HG02885 (cell line): Measurements from ENCODE around the gene SLC22A3.

ENCODE experiments used
- ATAC-seq: cut with Tn5 transposase; IDR thresholded peaks from one replicate; pipeline ENCODE4 v1.9.1; 2021; ENCODE audit warnings: mild to moderate bottlenecking; ENCODE audit not compliant: unreplicated experiment, poor library complexity

Gene SLC22A3

GRCh38 chr6:160333841-160334240 lies 14.3 kb upstream of the SLC22A3 start:
- ATAC-seq, result no peak

GRCh38 chr6:160336200-160336599 lies 12.0 kb upstream of the SLC22A3 start:
- no peak for ATAC-seq

- ATAC-seq, result no peak
Measured at GRCh38 chr6:160337301-160337700, 10.9 kb upstream of the SLC22A3 start.

DNA sequence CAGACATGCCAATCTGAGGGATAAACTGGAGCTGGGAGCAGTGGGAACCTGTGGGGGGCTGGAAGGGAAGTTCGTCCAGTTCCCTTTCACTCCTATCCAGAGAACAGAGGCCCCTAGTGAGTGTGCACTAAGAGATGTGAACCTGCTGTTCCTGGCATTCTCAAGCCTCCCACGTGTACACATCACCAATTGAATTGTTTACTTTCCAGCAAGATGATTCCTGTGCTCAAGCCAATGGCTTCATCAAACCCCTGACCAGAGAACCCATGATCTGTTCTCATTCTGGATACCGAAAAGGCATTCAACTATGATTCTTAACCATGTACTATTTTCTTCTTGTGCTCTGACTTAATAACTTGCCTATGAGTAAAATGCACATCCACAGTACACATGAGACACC lies 10.2 kb upstream of the SLC22A3 start:
- ATAC-seq, result no peak

- ATAC-seq, result no peak
Measured at GRCh38 chr6:160343144-160343543, 5.0 kb upstream of the SLC22A3 start.

DNA sequence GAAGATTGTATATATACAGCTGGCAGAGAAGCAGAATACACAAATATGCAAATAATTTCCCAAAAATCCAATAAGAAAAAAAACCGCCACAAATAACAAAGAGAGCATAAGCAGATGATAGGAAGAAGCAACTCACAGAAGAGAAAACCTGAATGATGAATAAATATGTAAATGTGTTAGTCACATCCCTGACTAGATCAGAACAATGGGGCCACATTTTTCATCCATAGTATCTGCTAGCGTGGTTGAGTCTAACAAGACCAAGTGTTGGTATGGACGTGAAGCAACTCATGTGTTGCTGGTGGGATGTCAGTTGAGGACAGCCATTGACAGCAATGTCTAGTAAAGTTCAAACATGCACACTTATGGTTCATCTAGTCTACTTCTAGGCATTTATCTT lies 3.9 kb upstream of the SLC22A3 start:
- no peak for ATAC-seq

GRCh38 chr6:160347259-160348222 lies 637 bp upstream of the SLC22A3 start:
- ATAC-seq, result no peak

- ATAC-seq, result no peak
Measured at GRCh38 chr6:160349020-160349441, 853 bp downstream of the SLC22A3 start.

DNA sequence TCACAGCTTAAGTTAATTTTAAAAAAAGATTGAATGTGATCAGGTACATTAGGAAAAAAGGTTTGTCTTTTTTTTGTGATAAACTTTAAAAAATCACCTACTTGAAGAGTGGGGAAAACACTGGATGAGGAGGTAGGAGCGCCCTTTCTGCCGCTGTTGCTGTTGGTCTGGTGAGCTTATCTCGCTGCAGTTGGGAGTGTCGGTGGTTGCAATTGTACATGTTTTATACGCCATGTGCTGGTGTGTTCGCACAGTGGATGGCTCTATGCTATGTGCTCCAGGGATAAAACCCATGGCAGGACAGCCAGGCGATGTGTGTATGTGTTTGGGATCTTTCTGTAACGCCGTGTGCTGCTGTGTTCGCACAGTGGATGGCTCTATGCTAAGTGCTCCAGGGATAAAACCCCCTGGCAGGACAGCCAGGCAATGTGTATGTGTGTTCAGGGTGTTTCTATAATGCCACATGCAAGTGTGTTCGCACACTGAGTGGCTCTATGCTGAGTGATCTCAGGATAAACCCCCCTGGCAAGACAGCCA lies 1.7 kb downstream of the SLC22A3 start:
- ATAC-seq, result no peak

GRCh38 chr6:160353950-160354496 lies 5.8 kb downstream of the SLC22A3 start:
- no peak for ATAC-seq

GRCh38 chr6:160355001-160355400 lies 6.8 kb downstream of the SLC22A3 start:
- ATAC-seq, result no peak

DNA sequence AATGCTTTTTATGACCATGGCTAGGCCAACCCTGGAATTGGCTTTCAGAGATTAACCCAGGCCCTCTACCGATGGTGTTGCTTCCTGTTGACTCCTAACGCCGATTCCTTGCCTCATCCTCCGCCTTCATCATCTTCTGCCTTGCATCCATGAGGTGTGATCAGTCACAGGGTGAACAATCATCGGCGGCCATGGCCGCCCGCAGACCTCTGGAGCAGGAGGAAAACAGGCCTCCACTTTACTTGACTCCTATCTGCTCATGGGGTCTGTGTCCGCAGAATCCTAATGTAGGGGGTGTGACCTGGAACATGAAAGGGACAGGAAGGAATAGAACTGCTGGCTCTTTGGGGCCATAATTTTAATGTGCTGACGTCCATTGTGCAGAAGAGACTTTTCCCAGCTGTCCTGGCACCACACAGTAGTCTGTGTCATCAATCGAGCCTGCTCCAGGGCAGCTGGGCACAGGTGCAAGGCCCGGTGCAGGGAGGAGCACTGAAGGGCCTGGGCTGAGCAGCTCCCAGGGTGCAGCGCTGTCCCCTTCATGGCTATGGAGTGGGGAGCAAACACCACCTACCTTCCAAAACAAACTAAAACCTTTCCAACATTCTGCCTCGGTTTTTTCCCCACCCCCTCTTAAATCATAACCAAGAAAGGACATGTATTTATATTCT lies 8.0 kb downstream of the SLC22A3 start:
- ATAC-seq, result no peak

DNA sequence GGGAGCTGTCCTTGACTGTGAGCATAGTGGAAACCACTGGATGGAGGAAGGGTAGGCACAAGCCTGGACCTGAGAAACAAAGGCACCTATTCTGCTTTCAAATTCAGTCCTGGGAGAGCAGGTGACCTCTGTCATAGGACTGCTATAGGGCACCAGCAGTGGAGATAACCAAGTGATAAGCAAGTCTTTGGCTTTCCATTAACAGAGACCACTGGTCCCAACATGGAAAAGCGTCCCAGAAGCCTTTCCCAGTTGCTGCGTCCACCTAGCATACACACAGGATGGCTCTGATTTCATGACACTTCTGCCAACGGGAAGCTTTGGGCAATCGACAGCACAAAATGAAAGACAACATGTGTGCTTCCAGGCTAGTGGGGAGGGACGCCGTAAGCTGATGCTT lies 8.9 kb downstream of the SLC22A3 start:
- no peak for ATAC-seq

GRCh38 chr6:160358225-160359119 lies 10.3 kb downstream of the SLC22A3 start:
- no peak for ATAC-seq

DNA sequence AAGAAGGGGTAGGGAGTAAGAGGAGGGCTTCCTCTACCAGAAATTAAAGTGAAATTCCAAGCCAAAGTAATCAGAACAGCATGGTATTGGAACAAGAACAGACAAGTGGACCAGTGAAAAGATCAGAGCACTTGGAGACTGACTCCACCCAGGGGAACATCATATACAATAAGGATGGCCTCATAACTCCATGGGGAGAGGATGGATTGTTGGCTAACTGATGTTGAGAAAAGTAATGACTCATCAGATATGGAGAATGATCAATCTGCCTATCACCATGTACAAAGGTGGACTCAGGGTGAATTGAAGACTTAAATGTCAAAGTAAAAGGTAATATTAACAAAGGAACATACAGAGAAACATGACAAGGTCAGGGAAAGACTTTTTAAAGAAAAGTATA lies 12.8 kb downstream of the SLC22A3 start:
- no peak for ATAC-seq

- ATAC-seq, result no peak
Measured at GRCh38 chr6:160362556-160362955, 14.4 kb downstream of the SLC22A3 start.

- no peak for ATAC-seq
Measured at GRCh38 chr6:160363016-160363996, 15.1 kb downstream of the SLC22A3 start.

DNA sequence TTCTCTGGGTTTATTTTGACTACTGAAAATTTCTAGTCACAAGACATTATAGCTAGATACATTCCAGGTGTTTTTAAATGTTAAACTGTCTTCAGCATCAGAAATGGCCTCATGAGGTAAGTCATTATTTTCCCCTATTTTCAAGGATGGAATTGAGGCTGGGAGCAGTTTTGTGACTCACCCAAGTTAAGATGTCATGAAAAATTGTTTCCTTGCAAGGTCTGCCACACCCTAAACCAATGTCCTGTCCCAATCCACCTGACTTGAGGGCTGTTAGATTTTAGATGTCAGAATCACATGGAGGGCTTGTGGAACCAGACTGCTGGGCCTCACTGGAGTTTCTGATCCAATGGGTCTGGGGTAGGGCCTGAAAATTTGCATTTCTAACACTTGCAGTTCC lies 16.9 kb downstream of the SLC22A3 start:
- ATAC-seq, result no peak
